Measurements from ENCODE around the gene RPL3. TPM values are rescaled to one million over a fixed set of nuclear protein-coding genes. Genes with fewer than 3 reads are reported as not detected.

RPL3 gene
- total RNA-seq, 4 donors from 2014 or later = 909 to 2,069 (median 1,420) TPM

- H3K27me3 ChIP-seq = no peaks in the 10 kb centered on the region
- H3K4me1 ChIP-seq = peaks cover 0 to 7% (median 4%) of the 10 kb centered on the region in 4 donors
- H3K4me3 ChIP-seq = no peak overlapping the region
- in situ Hi-C loops (cut with MboI; ENCODE audit: low pct_ligation_motif_present in 1 of 4, low pct_unique_long_range_greater_than_20kb in 1 of 4, low sequenced_read_pairs in 3 of 4) (loop anchor here in 3 of 4 donors (10.0 to 25.0 kb wide), 2 partner anchors 135 to 297 kb away; partner anchors contain the start of genes APOBEC3C (in 2 of the 3) and APOBEC3D (in 2 of the 3)), intact Hi-C loops (cut with DNase I; ENCODE audit: low total_unique reads) (no loop called here)
- H3K9me3 ChIP-seq = no peaks in the 10 kb centered on the region
- TF ChIP-seq POLR2AphosphoS5 (IDR thresholded peaks at IDR 0.05) (no peak), CTCF (IDR thresholded peaks at IDR 0.05) (no peak), POLR2A (IDR thresholded peaks at IDR 0.05) (no peak), EP300 (IDR thresholded peaks at IDR 0.05; ENCODE audit: low read depth) (no peak)
- WGBS, 2 donors (ENCODE audit: low coverage in 1 of 2) = 80 to 100% methylated on average over 1 to 18 of the region's 18 CpGs
- H3K36me3 ChIP-seq = peaks cover 0 to 26% (median 19%) of the 10 kb centered on the region in 4 donors
- DNase-seq = no peak
- H3K27ac ChIP-seq = peak overlapping the region; percentile 65 to 76 (median 71)
These were observed 10.0 kb downstream of the RPL3 start for GRCh38 chr22:39309364-39309861.

- H3K4me1 ChIP-seq = peaks cover 0 to 7% (median 4%) of the 10 kb centered on the region in 4 donors
- 49 to 71% methylated on average over 8 to 24 of the region's 24 CpGs for WGBS, 2 donors (ENCODE audit: low coverage in 1 of 2)
- peak in 1 of 3 donors; percentile 20 for TF ChIP-seq POLR2AphosphoS5 (IDR thresholded peaks at IDR 0.05)
- no peak for TF ChIP-seq POLR2A (IDR thresholded peaks at IDR 0.05)
- peaks cover 0 to 23% (median 15%) of the 10 kb centered on the region in 4 donors for H3K36me3 ChIP-seq
- H3K9me3 ChIP-seq = no peaks in the 10 kb centered on the region
- peak overlapping the region; percentile 65 to 76 (median 71) for H3K27ac ChIP-seq
- no peak overlapping the region for H3K4me3 ChIP-seq
- in situ Hi-C loops (cut with MboI; ENCODE audit: low pct_ligation_motif_present in 1 of 4, low pct_unique_long_range_greater_than_20kb in 1 of 4, low sequenced_read_pairs in 3 of 4) = loop anchor here in 3 of 4 donors (10.0 to 25.0 kb wide), 2 partner anchors 134 to 296 kb away; partner anchors contain the start of genes APOBEC3C (in 2 of the 3) and APOBEC3D (in 2 of the 3)
- DNase-seq = peak; percentile 46
- intact Hi-C loops (cut with DNase I; ENCODE audit: low total_unique reads) = no loop called here
- H3K27me3 ChIP-seq = no peaks in the 10 kb centered on the region
These were observed 10.6 kb downstream of the RPL3 start for GRCh38 chr22:39308614-39309363.

- in situ Hi-C loops (cut with MboI; ENCODE audit: low pct_ligation_motif_present in 1 of 4, low pct_unique_long_range_greater_than_20kb in 1 of 4, low sequenced_read_pairs in 3 of 4) (loop anchor here in 3 of 4 donors (10.0 to 25.0 kb wide), 2 partner anchors 132 to 294 kb away; partner anchors contain the start of genes APOBEC3C (in 2 of the 3) and APOBEC3D (in 2 of the 3)), intact Hi-C loops (cut with DNase I; ENCODE audit: low total_unique reads) (no loop called here)
- DNase-seq = peak; percentile 45
- no peak for TF ChIP-seq POLR2AphosphoS5 (IDR thresholded peaks at IDR 0.05)
- no peak for TF ChIP-seq POLR2A (IDR thresholded peaks at IDR 0.05)
- peak in 2 of 5 experiments; percentile 13 for TF ChIP-seq CTCF (IDR thresholded peaks at IDR 0.05)
- no peaks in the 10 kb centered on the region for H3K27me3 ChIP-seq
- H3K4me3 ChIP-seq = no peak overlapping the region
- peaks cover 0 to 2% (median under 1%) of the 10 kb centered on the region in 4 donors for H3K36me3 ChIP-seq
- H3K9me3 ChIP-seq = no peaks in the 10 kb centered on the region
- WGBS, 2 donors (ENCODE audit: low coverage in 1 of 2) = 66% methylated on average over 14 of the region's 14 CpGs; no CpG with 5 or more reads in 1 of the 2 donors
- no peak overlapping the region for H3K27ac ChIP-seq
- H3K4me1 ChIP-seq = peaks cover 0 to 7% (median 4%) of the 10 kb centered on the region in 4 donors
These were observed 12.7 kb downstream of the RPL3 start for GRCh38 chr22:39306456-39307361.

GRCh38 chr22:39303892-39304671 lies 15.3 kb downstream of the RPL3 start:
- in situ Hi-C loops (cut with MboI; ENCODE audit: low pct_ligation_motif_present in 1 of 4, low pct_unique_long_range_greater_than_20kb in 1 of 4, low sequenced_read_pairs in 3 of 4) (loop anchor here in 3 of 4 donors (10.0 to 25.0 kb wide), 2 partner anchors 129 to 292 kb away; partner anchors contain the start of genes APOBEC3C (in 2 of the 3) and APOBEC3D (in 2 of the 3)), intact Hi-C loops (cut with DNase I; ENCODE audit: low total_unique reads) (no loop called here)
- DNase-seq = no peak
- Histone ChIP-seq H3K27me3 (peaks cover 5% of the 10 kb centered on the region), H3K27ac (no peak overlapping the region), H3K36me3 (no peaks in the 10 kb centered on the region), H3K4me3 (no peak overlapping the region), H3K4me1 (peaks cover 0 to 12% (median 9%) of the 10 kb centered on the region in 4 donors), H3K9me3 (no peaks in the 10 kb centered on the region)
- no peak for TF ChIP-seq CTCF (IDR thresholded peaks at IDR 0.05)
- no peak for TF ChIP-seq POLR2AphosphoS5 (IDR thresholded peaks at IDR 0.05)
- no peak for TF ChIP-seq EP300 (IDR thresholded peaks at IDR 0.05; ENCODE audit: low read depth)
- no peak for TF ChIP-seq POLR2A (IDR thresholded peaks at IDR 0.05)
- 75 to 76% methylated on average over 7 to 16 of the region's 16 CpGs for WGBS, 2 donors (ENCODE audit: low coverage in 1 of 2)

Measured in transverse colon (tissue), 4 donors.